Activated effector memory CD4-positive, alpha-beta T cell treated with Interleukin-2 at 50 U/mL for 16 hours (primary cell): ENCODE measurements around the gene FBN1.

Experiments
- DNase-seq: peaks from one replicate; pipeline ENCODE4 v3.0.0-alpha.2; 2020

FBN1 gene

DNA sequence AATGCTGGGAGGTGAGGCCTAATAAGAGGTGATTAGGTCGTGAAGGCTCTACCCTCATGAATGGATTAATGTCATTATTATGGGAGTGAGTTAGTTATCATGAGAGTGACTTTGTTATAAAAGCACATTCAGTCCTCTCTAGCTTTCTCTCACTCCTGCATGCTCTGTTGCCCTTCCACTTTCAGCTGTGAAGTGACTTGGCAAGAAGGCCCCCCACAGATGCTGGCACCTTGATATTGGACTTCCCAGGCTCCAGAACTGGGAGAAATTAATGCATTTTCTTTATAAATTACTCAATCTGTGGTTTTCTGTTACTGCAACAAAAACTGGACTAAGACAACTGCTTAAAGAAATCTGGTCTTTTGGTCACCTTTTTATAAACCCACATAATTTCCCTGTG, 144.3 kb downstream of the FBN1 start:
- no peak for DNase-seq

DNA sequence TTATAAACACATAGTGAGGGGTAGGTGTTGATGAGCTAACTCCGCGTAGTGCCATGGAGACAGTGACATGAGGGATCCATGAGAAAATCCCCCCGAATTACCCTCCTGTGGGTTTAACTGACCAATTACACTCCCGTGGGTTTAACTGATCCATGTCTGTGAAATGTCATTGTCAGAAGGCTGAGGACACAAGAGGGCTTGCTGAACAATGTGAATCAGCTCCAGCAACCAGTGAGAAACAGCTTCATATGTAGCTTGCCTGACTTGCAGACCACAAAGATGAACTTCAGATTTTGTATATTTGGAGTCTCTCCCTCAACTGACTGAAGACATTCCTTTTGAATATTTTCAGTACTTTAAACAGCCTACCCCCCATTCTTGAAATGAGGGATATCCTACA, 144.9 kb downstream of the FBN1 start:
- no peak for DNase-seq

DNA sequence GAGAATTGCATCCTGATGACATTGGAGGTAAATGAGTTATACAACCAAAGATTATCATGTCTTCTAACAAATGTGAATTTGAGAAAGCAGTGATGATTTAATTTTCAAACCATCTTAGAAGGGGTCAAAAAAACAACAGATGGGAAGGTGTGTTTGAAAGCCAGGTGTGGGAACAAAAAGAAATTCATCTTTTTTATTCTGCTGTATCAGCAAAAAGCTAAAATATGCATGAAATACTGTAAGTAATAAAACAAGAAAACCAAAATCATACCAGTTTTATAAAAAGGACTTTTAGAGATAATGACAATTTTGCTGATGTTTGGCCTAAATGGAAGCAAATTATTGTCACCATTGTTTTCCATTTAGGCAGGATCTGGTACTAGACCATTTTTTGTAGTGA, 145.5 kb downstream of the FBN1 start:
- no peak for DNase-seq

DNA sequence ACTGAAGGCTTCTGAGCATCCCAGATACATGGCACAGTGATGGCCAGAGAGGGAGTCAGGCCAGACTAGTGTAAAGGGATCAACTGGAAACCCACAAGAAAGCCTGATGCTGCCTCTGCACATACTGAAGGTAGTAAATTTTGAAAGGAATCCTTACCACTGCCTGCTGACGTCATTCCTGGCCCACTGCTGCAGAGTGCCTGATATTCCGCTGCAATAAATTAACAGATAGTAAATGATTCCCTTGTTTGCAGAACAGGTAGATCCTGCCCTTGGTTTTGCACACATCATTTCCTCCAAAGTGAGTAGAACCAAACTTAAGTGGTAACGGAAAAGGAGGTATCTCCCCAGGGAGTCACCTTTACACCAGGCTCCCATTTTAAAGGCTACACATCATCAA, 146.7 kb downstream of the FBN1 start:
- no peak for DNase-seq

DNA sequence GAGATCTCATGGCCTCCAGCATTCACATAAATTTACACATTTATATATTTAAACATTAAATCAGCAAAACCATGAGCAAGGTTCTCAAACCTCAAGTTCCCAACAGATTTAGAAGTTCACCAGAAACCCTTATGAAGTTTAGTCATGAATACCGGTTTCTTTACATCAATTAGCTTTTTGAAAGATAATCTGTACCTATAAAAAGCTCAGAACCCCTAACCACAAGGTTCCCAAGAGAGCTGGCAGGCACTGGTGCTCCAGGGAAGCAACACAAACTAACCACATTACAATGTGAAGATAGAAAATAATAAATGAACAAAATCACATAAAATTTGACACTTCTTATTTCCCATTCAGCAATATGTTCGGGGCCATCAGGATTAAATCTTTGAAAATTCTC, 150.9 kb downstream of the FBN1 start:
- DNase-seq, result no peak

DNA sequence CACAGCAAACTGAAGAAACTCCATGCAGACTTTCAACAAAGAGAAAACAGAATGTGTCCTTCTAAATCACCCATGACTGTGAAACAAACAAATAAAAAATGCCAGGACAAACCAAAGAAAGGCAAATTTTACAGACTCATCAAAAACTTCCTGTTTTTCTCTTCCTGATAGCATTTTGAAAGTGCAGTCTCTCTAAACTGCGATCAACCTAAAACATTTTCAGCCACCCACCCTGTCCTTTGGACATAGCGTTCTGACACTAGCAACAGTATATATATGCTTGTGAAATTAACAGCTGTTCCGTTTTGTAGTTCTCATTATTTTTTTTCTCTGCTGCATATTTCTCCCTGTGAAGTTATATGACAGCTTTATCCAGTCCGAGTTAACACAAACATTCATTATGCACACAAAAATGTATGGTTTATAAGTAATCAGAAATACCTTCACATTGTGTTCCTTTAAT, 151.7 kb downstream of the FBN1 start:
- no peak for DNase-seq

DNA sequence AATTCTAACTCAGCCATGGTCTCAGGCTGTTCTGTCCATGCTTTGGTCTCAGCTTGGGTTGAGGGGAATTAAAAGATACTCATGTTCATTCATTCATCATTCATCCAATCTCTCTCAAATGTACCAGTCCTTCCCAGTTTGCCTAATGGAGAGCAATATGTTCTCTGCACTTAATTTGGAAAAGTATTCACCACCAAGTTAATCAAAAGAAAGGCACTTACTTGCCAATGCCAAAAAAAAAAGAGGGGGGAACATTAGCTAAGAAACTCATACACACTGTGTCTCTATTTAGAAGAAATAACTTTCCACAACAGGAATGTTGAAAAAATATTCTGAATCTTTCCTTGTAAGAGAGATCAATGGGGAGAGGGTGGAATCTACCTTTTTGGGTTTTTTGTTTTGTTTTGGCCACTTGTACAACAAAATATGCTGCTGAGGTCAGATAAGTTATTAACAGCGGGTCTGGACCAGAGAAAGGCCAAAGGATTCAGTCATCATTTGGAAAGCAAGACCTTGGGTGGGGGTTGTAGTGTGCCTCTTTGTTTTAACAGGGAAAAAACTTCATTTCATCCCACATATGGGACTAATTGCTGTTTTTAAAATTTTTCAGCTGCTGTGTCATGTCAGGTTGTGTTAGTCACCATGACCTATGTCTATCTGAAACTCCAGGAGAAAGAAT, 152.3 kb downstream of the FBN1 start:
- DNase-seq, result no peak

DNA sequence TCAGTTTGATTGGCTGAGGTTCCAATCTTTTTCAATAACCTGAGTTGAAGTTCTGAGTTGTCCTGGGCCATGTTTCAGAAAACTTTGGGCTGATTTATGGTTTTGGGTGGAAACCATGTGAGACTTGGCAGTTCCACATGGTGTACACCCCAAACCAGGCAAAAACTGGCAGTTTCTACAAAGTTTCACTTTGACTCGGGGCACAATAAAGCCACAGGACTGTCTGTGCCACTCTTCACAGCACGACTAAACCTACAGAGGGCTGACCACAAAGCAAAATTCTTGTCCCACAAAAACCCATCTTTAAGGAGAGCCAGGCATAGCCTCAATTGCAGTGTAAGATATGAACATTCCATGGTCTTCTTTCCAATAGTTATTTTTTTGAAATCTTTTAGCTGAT, 159.3 kb downstream of the FBN1 start:
- DNase-seq, result no peak

DNA sequence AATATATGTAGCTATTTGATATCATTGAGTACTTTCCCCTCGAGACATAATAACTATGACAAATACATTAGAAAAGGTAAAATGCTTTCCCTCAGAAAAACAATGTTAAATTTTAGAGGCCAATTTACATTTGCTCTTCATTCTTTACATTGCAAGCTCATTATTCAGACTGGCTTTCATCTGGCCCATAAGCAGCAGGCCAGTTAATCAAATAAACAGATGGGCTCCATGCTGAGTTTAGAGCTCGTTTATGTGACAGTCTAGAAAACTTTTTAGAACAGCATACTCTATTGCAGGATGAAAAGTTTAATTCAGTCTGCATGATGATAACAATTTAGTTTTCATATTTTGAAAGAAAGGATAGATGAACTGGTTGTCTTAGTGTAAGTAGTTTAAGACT, 163.7 kb downstream of the FBN1 start:
- no peak for DNase-seq

DNA sequence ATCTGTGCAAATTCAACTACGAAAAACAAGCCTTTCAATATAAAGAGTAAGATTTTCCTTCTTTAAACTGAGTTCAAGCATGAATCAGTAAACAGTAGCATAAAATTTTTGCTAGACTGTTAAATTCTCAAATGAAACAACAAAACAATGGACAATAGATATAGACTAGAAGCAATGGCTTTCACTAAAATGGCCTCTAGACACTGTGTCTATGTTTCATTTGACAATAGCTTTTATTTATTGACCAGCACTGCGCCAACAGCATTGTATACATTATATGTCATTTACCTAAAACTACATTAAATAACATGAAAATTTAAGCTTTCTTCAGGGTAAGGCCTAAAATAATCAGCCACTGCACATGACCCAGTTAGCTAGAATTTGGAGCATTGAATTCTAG, 165.8 kb downstream of the FBN1 start:
- DNase-seq, result no peak

DNA sequence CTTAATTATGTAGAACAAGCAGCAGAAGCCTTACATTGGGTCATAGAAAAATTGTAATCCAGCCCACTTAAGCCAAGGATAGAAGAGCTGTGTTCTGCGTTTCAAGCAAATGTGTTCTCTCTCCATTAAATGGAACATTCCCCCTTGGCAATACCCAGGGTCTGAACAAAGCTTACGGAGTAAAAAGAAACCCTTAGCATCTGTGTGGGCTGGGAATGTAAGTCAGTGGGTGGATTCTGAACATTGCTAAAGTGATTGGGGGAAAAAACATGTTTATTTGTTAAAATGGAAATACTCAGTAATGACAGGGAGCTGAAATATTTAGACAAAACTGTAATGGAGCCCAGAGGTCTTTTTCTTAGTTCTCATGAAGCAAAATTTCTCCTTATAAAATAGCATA, 166.9 kb downstream of the FBN1 start:
- DNase-seq, result no peak

DNA sequence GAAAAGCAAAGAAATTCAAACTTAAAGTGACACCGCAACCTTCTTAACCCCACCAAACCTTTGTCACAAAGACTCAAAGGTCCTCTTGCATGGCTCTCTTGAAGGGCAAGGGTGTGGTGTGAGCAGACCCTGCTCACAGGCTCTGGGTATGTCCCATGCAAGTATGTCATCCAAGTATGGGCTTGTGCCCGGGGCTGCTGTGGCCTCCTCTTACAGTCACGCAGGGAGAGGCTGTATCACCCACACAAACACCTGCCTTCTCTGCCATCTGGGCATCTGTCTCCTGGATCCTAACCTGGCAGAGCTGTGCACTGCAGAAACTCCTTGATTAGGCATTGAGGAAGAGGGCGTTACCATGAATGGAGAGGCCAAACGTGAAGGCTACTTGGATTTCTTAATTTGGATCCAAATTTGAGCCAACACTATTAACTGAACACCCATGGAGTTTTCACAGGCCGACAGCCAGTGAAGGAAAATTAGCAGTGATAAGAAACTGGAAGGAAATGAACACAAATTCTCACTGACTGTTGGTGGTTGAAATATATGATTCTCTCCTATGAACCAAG, 167.6 kb downstream of the FBN1 start:
- no peak for DNase-seq

DNA sequence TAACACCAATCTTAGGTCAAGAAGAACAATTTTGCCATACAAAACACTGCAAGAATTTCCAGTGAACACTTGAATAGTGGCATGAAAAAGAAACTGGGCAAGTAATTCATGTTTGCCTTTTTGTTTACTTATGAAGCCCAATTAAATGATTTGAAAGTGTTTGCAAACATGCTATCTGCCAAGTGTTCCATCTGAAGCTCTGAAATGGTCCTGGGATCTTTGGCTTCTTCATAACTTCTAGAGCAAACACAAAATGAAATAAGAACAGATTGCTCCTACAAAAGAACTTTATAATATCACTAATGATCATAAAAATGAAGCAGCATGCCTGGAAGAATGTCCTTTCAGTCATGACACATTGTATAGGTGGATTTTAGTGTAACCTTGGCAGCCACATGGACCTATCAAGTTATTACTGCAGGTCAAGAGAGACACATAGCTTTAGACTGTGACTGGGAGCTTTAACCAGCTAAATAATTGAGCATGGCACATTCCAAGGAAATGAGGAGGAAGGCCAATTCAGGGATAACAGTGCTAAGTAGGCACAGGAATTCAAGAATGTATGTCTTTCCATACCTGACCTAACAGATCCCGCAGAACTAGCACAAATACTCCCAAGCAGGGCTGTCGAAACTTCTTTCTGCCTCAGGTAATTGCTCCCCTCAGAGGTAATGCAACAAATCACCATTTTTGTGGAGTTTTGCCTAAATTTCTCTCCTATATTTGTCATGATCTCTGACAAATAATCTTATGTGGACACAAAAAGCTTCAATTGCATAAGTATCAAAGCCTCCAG, 169.7 kb downstream of the FBN1 start:
- no peak for DNase-seq

DNA sequence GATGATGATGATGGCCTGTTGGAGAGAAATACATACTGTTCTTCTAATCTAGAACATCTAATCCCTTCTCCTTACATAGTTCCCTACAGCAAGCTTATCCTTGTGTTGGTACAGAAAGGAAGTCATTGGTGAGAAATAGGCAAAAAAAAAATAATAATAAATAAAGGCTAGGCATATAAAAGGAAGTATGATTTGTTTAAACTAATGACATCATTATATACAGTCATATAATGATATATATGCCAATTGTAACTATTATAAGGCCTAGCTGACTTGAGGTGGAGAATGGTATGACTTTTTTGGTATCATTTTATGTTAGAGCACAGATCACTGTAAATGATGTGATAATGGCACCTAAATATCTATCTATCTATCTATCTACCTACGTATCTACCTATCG, 171.8 kb downstream of the FBN1 start:
- no peak for DNase-seq

DNA sequence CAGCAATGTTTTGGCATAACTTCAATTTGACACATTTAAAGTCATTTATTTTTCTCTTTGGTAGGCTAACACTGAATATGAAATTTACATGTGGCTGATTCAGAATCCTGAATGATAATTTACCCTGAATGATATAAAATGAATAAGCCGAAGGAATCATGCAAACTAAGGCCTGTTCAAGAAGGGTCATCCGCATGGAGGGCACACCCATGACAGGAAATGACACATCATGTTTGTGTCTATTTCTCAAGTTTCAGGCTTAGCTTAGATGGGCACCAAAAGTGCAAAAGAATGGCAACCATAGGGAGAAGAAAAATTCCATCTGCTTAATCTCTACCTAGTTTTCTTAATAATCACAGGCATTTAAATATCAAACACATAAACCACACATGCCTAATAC, 172.8 kb downstream of the FBN1 start:
- no peak for DNase-seq

DNA sequence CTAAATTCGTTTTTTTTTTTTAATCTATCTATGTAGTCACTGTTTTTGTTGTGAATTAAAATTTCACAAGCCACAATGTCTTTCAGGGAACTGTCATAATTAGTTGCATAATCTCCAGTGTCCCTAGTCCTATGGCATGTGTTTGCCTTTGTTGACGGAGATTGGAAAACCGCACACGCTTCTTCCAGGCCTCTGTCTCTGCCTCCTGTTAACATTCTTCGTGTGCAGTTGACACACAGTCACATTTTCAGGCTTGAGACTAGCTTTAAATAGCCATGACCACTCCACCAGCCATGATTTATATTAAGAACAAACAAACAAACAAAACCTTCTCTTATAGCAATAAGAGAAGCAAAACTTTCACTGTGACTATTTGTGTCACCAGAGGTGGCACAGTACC, 174.4 kb downstream of the FBN1 start:
- no peak for DNase-seq

DNA sequence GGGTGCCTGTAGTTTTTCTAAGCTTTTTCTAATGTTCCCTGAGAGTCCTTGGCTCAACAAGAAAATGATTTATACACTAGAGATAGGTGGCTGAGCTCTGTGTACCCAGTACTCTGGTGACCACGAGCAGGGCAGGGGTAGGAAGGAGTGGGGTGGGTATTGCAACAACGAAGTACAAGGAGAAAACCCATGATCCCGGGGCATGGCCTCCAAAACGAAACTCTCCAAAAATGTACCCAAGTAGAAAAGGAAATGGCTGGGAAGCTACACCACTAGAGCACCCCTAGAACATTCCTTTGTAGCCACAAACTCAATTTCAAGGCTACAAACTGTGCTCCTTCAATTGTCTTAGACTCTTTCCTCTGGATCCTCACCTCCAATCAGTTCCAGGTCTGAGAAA, 175.4 kb downstream of the FBN1 start:
- DNase-seq, result no peak

DNA sequence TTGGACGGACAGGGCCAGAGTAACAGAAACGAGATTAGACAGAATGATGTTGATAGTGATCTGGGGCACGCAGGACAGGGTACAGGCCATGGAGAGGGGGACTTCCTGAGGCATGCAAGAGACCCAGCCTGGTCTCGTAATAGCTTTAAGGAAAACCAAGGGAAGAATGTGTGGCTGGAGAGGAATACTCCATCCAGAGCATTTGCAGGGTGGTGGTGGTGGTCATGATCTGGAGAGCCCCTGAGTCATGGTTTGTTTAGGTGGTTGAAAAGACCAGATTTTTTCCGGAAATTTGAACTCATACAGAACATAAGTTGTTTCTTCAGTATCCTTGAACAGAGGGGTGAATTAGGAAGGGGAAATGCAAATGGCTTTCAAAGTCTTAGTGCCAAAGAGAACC, 175.8 kb downstream of the FBN1 start:
- no peak for DNase-seq

DNA sequence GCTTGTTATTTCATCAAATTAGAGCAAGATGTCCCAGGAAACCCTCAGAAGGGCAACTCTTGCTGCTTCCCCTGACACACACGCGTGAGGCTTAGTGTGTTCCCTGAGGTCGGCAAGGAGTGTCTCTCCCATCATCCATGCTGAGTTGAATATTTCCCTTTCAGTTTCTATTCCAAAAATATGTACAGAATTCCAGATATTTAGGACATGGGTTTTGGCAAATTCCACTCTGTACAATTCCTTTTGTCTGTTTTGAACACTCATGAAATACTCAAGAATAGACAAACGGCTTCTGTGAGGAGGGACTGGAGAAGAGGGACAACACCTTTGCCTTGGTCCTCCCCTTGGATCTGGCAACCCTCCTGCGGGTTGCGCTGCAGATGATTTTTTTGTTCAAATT, 176.2 kb downstream of the FBN1 start:
- no peak for DNase-seq

DNA sequence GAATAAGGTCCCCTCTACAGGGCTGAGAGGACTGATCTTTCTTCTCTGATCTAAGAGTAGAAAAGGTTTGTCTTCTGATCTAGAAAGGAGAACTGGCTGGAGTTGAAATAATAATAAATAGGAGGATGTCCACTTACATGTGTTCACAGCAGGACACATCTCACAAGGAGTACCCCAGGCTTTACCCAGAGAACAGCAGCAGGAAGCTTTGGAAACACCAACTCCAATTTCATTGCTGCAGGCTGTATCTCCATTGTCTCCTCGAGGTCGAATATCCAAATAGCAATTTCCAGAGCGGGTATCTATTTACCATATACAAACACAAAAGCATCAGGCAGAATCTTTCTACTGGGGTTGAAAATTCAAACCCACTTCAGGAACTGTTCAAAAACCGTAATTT, 177.7 kb downstream of the FBN1 start:
- no peak for DNase-seq

DNA sequence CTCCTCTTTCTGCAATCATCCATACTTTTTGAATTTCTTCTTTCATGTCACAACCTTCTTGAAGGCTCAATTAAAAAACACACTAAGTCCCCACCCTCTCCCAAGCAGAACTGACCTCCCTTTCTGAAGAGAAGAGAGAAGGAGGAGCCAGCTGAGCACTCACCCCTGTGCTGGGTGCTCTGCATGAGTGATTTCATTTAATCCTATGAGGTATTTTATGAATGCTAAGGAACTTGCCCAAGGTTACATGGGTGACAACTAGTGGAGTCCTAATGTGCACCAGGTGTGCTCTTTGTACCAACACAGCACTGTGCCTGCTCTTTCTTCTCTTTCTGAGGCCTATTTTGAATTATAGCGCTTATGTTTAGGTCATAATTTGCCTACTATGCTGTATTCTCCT, 178.7 kb downstream of the FBN1 start:
- no peak for DNase-seq

DNA sequence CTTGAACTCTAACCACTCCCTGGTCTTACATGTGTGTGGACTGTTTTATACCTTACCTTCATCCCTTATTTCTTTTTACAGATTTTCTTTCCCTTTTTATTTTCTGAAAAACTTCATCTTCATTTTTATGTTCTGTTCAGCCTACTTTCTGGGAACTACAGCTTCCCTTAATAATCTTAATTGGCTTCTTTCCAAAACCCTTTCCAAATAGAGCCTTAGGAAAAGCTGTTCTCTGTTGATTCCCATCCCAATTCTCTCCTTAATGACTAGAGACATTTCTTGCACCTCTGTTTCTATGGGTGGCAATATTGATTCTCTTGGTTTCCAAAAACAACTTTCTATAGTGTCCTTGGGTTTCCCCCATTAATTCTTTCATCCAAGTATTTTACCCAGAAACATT, 179.4 kb downstream of the FBN1 start:
- DNase-seq, result no peak

DNA sequence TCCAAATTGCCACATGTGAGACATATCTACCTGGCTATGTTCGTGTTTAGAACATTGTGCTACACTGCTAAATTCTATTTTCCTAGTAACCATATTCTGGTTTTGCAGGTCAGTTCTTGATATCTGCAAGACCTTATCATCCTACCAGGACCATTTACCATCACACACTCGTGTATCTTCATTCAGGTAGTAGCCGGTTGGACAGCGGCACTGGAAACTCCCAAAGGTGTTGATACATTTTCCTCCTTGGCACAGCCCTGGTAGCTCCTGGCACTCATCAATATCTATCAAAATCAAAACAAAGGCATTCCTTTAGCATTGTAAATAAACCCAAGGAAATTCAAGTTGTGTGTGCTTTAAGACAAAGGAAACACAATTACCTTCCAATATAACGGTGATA, 180.1 kb downstream of the FBN1 start:
- DNase-seq, result no peak

DNA sequence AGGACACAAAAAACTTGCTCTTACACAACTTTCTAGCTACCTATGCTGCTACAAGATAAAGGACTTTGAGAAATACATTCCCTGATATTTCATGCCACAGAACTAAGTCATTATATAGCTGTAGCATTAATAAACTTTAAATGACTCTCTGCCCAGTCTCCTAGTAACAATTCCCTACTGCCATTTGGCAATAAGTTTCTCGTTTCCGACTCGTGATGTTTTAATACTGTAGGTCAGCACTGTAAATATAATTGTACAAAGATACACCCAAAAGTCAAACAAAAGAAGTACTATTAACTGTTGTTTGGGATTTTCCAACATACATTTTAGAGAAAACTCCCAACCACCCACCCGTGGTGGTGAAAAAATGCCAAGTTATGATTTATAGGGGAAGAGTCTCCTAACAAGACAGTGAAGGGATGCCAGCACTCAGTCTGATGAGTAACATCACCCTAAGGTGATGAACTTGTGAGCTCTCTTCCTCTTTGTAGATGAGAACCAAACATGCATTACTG, 182.1 kb downstream of the FBN1 start:
- DNase-seq, result no peak
